Epidermal melanocyte (primary cell): ENCODE data around the gene STRAP.
"Not testable (repeated sequence)": the region's sequence is repeated elsewhere in the genome, so short reads cannot be mapped to it uniquely, and the experiment has no call there.

Experiments
- DNase-seq: peaks from one replicate; pipeline ENCODE4 v3.0.0; 2011; ENCODE audit warnings: low spot score; ENCODE audit not compliant: insufficient read length

STRAP gene

DNA sequence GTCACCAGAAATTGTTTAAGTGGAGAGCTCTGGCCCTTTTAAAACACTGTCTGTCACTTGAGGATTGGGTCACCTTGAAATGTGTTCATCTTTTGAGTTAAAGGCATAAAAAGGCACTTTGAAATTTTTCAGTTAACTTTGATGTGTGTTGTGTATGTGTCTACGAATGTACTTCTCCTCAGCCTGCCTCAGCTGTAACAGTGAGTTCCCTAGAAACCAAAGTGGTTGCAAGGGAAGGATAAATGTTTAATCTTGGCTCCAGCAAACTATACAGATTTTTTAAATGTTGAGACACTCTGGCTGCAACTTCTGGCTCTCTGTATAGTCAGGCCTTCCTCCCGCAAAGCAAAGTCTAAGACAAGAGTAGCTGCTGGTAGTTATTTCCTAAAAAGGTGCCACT, 37.2 kb downstream of the STRAP start:
- no peak for DNase-seq

DNA sequence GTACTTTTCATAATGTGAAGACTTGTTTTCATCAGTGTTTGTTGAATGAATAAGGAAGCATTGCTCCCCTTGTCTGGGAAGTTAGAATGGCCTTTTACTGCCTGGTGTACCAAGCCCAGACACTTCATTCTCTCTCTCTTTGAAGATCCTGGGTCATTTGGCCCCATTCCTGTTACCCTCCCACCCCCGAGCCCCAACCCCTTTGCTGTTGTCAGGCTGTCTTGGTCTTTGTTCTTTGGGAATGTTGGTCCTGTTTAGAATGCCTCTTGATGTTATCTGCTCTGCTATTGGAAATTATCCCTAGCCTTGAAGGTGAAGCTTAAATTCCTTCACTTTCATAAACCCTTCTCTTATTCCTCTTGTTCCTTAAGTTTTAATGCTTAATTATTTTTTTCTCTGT, 42.8 kb downstream of the STRAP start:
- no peak for DNase-seq

DNA sequence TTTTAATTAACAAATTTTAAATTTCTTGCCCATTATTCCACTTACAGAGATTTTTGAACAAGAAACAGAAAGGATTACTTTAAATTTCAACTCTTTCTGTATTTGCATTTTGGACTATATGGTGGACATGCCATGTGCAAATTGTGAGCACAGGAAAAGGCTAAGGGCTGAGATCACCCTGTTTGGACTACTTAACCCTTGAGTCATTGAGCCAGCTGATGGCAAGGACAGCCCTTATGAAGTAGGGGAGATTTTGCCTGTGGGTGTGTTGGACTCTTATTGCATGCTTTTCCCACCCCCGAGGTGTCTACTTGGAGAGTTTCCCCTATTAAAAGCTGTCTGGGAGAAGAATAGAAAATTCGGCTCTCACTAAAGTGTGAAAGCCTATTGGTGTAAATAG, 46.2 kb downstream of the STRAP start:
- DNase-seq: no peak

DNA sequence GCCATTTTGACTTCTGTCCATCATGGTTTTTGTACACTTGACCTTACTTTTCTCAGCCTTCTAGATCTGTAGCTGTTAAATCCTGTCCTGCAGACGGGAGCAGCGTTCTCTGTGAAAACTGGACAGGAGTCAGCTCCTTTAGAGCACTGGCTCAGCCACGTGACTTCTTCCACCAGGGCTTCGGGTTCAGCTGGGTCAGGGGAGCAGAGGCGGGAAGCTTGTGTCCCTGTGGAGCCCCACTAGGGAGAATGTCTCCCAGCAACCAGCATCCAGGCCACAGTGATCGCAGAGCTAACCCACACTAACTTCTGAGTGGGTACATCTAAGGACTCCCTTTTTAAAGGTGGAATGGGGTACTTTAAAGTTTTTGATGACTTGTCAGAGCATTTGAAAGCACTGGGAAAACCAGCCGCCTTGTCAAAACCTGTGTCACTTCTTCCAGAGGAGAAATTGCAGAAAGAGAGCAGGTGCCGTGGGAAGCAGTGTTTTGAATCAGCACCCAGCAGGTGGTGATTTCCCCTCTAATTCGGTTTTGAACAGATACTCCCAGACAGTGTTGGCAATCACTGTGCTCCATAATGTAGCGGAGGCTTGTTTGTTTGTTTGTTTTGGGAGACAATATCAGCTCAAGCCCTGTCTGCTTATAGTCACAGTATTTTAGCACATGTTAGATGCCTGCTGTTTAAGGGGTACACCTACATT, 46.8 kb downstream of the STRAP start:
- DNase-seq: no peak

DNA sequence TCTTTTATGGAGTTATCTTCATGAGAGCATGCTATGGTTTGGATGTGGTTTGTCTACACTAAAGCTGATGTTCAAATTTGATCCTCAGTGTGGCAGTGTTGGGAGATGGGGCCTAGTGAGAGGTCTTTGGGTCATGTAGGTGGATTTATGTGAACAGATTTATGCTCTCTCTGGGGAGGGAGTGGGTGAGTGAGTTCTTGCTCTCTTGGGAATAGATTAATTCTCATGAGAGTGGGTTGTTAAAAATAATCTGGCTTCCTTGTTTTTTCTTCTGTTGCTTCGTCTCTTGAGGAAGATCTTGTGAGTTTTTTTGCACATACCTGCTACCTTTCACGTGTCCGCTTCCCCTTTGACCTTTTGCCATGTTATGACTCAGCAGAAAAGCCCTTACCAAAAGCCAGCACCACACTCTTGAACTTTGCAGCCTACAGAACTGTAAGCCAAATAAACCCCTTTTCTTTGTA, 49.4 kb downstream of the STRAP start:
- DNase-seq: no peak

DNA sequence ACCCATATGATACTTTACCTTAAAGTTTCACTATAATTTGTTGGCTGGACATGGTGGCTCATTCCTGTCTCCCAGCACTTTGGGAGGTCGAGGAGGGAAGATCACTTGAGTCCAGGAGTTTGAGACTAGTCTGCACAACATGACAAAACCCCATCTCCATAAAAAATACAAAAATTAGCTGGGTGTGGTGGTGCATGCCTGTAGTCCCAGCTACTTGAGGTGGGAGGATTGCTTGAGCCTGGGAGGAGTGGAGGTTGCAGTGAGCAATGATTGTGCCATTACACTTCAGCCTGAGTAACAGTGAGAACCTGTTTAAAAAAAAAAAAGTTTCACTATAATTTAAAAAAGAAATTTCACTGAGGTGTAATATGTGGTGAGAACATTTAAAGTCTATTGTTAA, 50.1 kb downstream of the STRAP start:
- DNase-seq: no peak

DNA sequence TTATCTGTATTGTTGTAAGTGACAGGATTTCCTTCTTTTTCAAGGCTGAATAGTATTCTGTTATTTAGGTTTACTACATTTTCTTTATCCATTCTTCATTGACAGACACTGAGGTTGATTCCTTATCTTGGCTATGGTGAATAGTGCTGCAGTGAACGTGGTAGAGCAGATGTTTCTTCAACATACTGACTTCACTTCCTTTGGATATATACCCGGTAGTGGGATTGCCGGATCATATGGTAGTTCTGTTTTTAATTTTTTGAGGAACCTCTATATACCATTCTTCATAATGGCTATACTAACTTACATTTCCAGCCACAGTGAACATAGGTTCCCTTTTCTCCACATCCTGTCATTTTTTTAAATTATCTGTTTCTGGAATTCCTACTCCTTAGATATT, 50.8 kb downstream of the STRAP start:
- DNase-seq: no peak

DNA sequence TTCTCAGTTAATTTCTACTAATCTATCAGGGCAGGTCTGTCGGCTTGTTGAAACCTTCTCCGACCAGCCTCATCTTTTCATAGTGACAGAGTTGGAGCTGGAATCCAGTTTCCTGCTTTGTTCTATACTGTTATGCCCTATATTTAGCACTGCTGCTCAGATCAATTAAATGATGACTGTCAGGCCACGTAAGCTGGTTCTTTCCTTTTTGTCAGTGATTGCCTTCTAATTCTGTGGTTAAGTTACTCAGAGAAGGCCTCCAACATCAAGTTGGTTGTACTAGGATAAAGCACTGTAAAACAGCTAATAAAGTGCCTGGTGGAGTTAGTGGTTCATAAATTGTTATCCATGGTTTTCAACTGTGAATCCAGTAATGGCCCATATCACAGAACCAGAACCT, 51.6 kb downstream of the STRAP start:
- no peak for DNase-seq

DNA sequence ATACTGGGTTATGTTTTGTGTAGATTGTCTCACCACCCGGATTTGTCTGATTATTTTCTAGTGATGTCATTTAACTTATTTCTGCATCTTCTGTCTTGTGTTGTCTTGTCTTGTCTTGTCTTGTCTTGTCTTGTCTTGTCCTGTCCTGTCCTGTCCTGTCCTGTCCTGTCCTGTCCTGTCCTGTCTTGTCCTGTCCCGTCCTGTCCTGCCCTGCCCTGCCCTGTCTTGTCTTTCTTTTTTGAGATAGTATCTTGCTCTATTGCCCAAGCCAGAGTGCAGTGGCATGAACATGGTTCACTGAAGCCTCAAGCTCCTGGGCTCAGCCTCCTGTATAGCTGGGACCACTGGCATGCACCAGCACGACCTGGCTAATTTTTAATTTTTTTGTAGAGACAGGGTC, 54.6 kb downstream of the STRAP start:
- no peak for DNase-seq

DNA sequence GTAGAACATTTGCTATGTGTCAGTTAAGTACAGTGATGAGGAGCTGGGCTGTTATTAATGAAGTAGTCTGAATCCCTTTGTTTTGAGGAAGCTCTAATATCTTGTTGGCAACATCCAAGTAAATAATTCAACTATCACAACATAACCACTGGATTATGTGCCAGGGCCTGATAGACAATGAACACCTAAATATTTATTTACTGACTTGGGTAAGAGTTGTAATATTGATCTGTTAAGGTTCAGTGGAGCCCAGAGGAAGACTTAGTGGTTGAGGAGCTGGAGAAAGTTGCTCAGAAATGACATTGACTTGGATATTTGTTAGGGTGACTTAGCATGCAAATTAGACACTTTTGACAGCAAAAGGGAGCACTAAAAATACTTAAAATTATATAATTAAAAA, 55.7 kb downstream of the STRAP start:
- no peak for DNase-seq

DNA sequence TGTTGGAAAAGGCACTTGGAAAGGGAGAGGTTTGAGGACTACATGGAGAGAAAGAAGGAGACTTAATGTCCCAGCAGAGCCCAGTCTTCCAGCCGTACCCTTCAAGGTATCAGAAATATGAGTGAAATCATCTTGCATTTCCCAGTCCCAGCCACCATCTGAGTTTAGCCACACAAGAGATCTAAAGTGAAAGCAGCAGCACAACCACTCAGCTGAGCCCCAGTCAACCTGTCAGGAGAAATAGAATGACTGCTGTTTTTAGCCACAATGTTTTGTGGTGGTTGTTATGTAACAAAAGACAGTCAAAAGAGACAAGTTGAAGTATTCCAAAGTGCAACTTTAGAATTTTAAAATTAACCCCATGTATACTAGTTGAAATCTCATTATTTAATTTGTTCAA, 56.9 kb downstream of the STRAP start:
- DNase-seq: no peak

DNA sequence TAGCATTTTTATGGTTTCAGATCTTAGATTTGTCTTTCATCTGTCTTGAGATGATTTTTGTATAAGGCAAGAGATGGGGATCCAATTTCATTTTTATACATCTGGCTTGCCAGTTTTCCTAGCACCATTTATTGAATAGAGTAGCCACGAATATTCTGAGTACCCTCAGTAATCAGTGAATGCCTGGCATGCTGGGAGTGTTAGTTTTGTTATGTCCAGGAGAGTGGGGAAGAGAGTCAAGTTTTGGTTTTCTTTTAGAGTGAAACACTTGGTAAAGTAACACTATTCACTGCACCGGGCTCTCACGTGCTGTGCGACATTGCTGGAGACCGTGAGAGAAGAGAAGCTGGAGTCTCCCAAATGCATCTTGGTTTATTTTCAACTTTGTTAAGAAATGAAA, 60.3 kb downstream of the STRAP start:
- DNase-seq: no peak

DNA sequence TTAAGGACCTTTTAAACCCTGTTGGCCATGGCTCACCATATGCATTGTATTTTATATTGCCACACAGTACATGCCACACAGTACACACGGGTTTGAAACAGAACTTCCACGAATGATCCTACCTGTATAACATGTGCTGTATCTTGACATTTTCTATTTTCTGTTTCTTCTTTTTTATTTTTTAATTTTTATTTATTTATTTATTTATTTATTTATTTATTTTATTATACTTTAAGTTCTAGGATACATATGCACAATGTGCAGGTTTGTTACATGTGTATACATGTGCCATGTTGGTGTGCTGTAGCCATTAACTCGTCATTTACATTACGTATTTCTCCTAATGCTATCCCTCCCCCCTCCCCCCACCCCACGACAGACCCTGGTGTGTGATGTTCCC, 61.3 kb downstream of the STRAP start:
- DNase-seq: not testable (repeated sequence)

DNA sequence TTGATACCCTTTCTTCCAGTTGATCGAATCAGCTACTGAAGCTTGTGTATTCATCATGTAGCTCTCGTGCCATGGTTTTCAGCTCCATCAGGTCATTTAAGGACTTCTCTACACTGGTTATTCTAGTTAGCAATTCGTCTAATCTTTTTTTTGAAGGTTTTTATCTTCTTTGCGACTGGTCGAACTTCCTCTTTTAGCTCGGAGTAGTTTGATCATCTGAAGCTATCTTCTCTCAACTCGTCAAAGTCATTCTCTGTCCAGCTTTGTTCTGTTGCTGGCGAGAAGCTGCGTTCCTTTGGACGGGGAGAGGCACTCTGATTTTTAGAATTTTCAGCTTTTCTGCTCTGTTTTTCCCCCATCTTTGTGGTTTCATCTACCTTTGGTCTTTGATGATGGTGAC, 66.3 kb downstream of the STRAP start:
- DNase-seq: not testable (repeated sequence)
